Activated CD4-positive, alpha-beta T cell treated with anti-CD3 and anti-CD28 coated beads, Interleukin-2, Interleukin-6, amounts not matched to agents 100 ng/mL and 50 ng/mL, durations not matched to agents 16 hours and 8 hours (primary cell): ENCODE data around the gene NNAT.
A peak's percentile ranks its signal among the peaks of the same experiment; 100 is the strongest.
"Not testable (repeated sequence)": the region's sequence is repeated elsewhere in the genome, so short reads cannot be mapped to it uniquely, and the experiment has no call there.

Experiments used
- DNase-seq: peaks from one replicate; pipeline ENCODE4 v3.0.0-alpha.2; 2020

The NNAT gene

DNA sequence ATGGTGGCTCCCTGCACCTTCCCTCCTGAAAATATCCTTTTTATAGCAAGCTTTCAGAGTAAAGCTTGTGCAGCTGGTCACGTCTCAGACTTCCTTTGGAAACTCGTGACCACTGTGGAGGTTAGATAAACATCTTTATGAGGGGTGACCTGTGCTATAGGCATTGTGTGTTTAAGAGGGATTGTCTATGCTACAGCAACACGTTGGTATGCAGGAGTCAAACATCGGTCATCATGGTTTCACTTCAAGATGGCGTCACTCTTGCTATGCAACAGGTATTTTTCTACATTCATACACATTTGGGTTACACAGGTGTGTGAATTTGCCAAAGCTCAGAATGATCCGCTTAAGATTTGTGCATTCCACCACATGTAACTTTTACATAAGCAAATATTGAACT lies 21.2 kb downstream of the NNAT start:
- DNase-seq = no peak

DNA sequence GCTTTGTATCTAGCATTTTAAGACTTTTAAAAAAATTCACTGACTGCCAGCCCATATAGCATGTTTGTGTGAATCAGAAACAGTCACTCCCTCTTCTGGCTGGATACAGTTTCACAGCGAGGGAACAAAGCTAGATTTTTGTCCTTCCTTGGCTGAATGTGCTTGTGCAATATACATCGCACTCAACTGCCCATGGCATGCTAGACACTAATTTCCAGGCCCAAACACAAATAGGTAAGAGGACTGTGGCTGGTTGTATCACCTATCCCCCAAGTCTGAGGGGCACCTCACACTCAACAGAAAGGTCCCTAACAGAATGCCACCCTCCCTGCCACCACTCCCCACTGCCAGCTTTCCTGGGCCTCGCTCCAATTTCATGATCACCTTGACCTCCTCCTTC lies 22.8 kb downstream of the NNAT start:
- no peak for DNase-seq

DNA sequence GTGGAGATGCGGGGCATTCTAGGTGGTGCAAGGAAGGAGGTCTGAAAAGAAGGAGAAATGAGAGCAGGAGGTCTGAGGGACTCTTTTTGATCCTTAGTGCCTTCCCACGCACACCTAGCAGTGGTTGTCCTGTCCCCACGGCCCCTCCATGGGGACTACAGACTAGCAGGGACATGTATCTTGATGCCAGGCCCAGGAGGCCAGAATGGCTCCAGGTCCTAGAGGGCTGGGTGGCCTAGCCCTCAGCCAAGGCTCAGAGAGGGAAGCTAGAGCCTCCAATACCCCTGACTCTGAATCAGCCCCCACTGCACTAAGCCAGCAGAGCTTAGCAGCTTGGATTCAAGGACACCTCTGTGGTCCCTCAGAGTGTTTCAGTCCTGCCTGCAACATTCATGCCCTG lies 23.3 kb downstream of the NNAT start:
- no peak for DNase-seq

DNA sequence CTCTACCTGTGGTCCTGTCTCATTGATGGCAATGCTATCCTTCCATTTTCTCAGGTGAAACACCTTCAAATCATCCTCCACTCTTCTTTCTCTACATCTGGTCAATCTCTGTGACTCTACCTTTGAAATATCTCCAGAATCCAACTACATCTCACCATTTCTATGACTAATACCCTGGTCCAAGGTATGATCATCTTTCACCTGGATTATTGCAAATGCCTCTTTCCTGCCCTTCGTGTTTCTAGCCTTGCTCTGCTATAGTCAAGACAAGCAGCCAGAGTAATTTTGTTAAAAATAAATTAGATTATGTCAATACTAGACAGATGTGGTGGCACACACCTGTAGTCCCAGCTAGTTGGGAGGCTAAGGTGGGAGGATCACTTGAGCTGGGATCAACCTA lies 24.5 kb downstream of the NNAT start:
- no peak for DNase-seq

DNA sequence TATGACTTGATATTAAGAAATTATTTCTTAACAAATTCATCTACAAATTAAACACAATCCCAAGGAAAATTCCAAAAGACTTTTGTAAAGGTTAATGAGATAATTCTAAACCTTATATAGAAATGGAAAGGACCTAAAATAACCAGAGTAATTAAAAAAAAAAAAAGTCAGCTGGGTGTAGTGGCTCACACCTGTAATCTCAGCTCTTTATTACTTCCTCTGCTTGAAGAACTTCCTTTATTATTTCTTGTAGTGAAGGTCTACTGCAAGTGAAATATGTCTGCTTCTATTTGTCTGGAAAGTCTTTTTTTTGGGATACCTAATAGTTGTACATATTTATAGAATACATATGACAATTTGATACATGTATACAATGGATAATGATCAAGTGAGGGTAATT lies 26.9 kb downstream of the NNAT start:
- no peak for DNase-seq

DNA sequence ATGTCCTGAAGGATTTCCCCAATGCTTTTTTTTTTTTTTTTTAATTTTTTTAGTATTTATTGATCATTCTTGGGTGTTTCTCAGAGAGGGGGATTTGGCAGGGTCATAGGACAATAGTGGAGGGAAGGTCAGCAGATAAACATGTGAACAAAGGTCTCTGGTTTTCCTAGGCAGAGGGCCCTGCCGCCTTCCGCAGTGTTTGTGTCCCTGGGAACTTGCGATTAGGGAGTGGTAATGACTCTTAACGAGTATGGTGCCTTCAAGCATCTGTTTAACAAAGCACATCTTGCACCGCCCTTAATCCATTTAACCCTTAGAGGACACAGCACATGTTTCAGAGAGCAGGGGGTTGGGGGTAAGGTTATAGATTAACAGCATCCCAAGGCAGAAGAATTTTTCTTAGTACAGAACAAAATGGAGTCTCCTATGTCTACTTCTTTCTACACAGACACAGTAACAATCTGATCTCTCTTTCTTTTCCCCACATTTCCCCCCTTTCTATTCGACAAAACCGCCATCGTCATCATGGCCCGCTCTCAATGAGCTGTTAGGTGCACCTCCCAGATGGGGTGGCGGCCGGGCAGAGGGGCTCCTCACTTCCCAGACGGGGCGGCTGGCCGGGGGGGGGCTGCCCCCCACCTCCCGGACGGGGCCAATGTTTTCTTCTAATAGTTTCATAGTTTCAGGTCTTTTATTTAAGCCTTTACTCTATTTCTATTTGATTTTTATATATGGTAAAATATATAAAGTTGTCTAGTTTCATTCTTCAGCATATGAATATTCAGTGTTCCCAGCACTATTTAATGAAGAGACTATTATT lies 29.3 kb downstream of the NNAT start:
- not testable (repeated sequence) for DNase-seq

DNA sequence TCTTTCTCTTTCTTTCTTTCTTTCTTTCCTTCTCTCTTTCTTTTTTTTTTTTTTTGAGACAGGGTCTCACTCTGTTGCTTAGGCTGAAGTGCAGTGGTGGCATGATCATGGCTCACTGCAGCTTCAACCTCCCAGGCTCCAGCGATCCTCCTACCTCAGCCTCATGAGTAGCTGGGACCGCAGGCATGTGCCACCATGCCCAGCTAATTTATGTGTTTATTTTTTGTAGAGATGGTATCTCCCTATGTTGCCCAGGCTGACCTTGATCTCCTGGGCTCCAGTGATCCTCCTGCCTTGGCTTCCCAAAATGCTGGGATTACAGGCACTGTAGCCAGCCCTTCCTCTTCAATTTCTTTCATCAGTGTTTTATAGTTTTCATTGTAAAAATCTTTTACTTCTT lies 30.6 kb downstream of the NNAT start:
- DNase-seq = not testable (repeated sequence)

DNA sequence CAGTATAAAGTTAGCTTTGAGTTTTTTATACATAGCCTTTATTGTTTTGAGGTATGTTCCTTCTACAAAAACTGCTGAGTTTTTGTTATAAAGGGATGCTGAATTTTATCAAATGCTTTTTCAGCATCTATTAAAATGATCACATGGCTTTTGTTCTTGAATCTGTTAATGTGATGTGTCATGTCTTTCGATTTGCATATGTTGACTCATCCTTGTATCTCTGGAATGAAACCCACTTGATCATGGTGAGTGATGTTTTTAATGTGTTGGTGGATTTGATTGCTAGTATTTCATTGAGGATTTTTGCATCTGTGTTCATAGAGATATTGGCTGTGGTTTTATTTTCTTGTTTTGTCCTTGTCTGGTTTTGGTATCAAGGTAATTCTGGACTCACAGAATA lies 31.4 kb downstream of the NNAT start:
- peak; percentile 27 for DNase-seq

DNA sequence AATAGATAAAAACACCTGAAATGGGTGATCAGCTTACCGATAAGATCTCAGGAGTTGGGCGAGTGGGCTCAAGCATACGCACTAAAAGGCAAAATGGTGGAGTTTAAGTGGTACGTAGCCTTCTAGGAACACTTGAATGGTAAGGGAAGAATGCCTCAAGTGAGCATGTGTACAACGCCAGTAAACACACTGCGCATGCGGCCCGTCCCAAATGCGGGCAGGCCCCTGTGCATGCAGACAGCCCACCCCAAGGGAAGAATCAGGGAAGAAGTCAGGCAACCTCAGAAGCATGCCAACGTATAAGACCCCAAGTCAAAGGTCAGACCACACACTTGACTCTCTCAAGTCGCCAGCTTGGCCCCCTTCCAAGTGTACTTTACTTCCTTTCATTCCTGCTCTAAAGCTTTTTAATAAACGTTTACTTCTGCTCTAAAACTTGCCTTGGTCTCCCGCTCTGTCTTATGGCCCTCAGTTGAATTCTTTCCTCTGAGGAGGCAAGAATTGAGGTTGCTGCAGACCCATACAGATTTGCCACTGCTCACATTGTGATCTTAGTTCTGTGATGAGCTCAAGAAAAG lies 33.8 kb downstream of the NNAT start:
- DNase-seq = not testable (repeated sequence)

DNA sequence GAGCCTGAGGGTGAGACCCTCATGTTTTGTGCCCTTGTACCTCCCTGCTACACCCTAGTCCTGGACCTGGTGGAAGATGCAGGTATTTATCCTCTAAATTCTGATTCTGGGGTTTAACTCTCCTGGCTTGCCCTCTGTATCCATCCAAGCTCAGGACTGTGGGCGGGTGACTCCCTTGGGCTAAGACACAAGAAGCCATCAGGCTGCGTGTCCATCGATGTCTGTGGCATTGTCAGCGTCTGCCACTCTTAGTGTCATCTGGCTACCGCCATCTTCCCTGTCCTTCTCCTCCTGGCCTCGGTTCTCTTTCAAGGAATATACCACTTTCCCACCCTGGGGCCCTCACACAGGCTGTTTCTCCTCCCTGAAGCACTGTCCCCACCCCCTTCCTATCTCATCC lies 35.5 kb downstream of the NNAT start:
- DNase-seq = no peak

DNA sequence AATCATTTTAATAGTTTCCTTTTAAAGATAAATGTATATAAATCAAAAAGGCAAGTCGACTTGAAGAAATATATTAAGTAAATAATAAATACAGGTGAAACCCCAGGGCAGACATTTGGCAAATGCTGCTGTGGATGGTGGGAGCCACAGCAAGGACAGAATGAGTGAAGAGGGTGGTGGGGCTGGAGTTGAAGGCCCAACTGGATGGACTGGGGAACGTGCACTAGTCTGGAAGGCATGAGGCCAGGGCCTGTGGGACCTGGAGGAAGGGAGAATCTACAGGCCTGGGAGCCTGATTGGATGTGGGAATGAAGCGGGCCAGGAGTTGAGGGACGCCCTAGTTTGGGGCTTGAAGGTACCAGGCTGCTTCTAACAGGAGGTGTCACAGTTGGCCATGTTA lies 37.3 kb downstream of the NNAT start:
- DNase-seq = no peak

DNA sequence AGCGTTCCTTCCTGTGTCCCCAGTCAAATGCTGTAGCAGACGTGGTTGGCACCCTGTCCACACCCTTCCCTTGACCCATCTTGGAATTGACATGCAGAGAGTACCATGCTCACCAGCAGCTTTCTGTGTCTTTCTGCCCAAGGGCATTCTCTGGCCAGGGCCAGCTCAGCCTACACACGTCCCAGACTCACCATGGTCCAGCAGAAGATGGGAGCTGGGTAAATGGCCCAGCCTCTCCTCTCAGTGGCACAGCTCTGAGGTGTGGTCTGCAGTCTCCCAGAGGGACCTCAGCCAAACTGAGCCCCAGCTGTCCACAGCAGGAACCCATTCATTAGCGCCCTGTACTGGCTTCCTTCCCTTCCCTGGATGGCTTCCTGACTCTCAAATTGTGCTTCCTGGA lies 37.7 kb downstream of the NNAT start:
- no peak for DNase-seq

DNA sequence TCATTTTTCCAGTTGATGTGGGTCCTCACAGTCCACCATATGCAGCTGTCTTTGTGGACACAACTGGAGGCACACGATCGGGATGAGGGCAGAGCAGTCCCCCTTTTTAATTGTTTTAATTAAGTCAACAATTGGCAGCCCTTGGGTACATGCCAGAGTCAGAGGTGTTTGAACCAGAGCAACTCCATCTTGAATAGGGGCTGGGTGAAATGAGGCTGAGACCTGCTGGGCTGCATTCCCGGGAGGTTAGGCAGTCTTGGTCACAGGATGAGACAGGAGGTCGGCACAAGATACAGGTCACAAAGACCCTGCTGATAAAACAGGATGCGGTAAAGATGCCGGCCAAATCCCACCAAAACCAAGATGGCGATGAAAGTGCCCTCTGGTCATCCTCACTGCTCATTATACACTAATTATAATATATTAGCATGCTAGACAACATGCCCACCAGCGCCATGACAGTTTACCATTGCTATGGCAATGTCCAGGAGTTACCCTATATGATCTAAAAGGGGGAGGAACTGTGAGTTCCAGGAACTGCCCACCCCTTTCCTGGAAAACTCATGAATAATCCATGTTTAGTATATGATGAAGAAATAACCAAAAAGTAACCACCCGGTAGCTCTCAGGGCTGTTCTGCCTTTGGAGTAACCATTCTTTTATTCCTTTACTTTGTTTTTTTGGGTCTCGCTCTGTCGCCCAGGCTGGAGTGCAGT lies 38.4 kb downstream of the NNAT start:
- DNase-seq = no peak

DNA sequence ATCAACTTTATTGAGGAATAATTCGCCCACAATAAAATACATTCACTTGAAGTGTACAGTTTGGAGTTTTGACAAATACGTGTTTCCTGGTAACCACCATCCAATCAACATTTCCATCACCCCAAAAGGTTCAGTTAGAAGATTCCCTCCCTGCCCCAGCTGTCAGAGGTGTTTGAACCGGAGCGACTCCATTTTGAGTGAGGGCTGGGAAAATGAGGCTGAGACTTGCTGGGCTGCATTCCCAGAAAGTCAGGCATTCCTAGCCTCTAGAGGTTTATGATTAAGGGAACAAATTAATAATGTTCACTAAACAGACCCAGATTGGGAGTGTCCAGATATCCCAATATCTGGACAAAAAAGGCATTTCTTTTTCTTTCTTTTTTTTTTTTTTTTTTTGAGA lies 39.6 kb downstream of the NNAT start:
- DNase-seq = no peak

DNA sequence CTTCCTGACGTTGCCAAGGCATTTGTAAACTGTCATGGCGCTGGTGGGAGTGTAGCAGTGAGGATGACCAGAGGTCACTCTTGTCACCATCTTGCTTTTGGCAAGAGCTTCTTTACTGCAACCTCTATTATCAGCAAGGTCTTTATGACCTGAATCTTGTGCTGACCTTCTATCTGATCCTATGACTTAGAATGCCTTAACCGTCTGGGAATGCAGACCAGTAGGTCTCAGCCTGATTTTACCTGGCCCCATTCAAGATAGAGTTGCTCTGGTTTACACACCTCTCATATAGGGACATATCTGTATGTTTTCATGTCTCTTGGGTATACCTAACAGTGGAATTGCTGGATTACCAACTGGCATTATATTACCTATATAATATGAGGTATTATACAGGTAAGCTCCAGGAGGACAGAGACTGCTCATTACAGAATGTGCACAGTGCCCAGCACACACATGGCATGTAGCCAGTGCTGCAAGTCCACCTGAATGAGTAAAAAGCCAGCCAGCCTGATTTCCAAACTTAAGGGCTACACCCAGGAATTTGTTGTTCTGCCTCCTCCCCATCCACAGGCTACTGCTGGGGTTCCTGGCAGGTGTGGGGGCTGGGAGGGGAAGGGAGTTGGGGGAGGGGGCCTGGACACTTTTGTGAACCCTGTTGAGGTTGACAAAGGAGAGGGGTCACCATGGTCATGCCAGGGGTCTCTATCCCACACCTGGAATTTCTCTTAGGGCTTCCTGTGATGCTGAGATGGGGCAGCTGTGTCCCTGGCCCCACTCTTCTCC lies 41.8 kb downstream of the NNAT start:
- DNase-seq = no peak

DNA sequence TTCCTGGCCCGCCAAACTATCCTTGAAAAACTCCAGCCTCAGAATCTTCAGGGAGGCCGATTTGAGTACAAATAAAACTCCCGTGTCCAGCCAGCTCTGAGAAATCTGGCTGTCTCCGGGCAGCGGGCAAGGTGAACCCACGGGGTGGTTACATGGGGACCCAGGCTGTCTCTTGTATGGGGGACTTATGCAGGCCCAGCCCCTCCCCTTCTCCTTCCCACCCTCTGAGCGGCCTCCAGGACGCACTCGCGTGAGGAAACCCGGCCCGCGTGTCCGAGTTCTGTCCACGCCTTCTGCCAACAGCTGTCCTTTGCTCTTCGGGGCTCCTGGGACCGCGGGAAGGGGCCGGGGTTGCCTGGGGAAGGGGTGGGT lies 43.0 kb downstream of the NNAT start:
- DNase-seq = no peak

DNA sequence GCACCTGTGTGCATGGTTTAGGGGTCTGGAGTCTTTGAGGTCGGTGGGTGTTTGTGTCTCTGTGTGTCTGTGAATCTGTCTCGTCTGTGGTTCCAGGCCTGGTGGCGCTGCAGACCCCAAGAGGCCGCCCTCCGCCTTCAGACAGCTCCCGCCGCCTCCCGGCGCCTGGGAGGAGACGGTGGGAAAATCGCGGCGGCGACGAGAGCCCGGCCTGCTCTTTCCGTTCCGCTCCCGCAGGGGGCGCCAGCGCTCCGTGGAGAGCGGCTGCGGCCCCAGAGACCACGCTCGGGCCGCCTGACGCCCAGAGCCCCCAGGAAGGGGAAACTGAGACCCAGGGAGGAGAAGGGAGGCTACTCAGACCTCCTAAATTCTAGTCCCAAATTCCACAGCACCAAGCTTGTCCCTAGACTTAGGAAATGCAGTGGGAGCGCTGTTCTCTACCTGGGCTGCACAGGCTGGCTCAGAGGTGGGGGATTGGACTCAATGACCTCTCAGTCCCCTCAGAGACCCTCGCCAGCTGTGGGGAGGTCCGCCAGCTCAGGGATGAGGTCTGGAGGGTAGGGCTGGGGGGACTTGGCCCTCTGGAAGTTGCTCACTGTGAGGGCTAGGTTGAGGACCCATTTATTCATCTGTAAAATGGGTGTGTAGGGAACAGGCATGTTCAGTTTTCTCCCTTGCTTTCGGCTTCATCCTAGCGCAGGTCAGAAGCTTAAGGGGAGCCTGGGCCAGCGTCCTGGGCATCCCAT lies 43.5 kb downstream of the NNAT start:
- DNase-seq = peak; percentile 65

DNA sequence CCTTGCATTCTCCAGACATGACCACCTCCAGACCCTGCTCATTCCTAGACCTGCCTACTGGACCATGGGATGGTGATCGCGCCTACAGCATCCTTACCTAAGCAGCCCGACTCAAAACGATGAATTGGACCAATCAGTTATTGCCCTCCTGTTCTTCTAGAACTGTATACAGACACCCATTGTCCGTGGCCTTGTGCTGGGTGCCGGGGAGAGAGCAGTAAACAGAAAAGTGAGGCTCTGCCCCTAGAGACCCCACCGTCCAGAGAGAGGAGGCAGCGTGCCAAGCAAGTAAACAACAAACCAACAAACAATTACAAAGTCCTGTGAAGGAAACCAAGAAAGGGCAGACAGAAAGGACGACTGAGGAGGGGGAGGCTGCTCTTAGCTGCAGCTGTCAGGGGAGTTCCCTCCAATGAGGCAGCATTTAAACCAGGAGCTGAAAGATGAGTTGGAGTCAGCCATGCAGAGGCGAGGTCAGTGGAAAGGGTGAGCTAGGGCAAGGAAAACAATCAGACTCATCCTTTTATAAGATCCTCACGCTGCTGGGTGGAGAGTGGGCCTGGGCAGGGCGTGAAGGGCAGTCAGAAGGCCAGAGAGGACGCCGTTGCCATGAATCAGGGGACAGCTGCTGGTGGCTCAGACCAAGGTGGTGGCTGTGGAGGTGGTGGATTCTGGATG lies 44.2 kb downstream of the NNAT start:
- DNase-seq = no peak

DNA sequence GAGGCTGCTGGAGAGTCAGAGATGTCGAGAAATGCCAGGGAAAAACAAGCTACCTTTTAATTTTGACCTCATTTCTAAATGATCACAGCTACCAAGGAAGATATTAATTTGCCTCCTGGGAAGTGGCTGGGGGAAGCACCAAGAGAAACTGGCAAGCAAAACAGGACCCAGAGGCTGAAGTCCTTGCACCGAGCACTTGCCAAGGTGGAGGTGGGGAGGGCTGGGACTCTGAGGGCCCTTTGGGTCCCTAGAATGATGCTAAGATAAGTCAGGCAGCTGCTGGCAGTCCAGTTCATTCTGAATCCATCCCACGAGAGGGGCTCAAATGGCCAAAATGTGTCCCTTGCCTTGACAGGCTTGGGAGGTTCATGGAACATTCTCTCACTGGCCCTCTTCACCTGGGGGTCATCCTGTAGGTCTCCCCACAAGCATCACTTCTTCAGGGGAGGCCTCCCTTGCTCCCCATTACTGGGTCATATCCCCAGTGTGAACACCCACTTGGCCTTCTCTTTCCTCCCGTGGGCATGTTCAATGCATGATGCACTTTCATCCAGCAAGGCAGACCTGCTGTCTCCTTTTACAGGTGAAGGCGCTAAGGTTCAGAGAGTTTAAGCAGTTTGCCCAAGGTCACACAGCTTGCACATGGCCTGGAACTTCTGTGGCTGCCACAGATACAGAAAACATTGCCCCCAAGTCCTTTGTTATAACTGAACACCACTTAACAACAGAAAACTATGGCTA lies 45.7 kb downstream of the NNAT start:
- no peak for DNase-seq

DNA sequence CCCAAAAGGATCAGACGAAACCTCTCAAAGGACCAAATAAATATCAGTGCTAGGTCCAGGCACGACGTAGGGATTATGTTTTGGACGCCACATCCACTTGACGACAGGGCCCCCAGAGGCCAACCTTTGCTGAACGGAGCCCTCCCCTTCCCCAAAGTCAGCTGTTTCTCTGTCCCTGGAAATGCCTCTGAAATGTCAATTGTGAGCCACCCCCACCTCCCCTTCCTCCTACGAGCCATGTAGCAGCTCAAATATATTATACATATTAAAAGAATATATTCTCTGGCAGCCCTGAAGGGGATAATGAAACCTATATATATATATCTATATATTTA lies 46.2 kb downstream of the NNAT start:
- no peak for DNase-seq
